BE2C (cell line): ENCODE measurements around the gene WNT16.
"Not testable (repeated sequence)": the region's sequence is repeated elsewhere in the genome, so short reads cannot be mapped to it uniquely, and the experiment has no call there.

Experiments used
- DNase-seq: peaks from one replicate; pipeline ENCODE4 v3.0.0-alpha.2; 2020
- H3K27me3 ChIP-seq: fragments of 250-450 bp; sonication (Bioruptor Pico); 2 replicates; pipeline ENCODE4 v1.5.1; 2020; ENCODE audit warnings: mild to moderate bottlenecking
- H3K36me3 ChIP-seq: fragments of 250-450 bp; sonication (Bioruptor Pico); 2 replicates; pipeline ENCODE4 v1.5.1; 2020; ENCODE audit warnings: mild to moderate bottlenecking
- H3K4me1 ChIP-seq: fragments of 250-450 bp; sonication (Bioruptor Pico); 2 replicates; pipeline ENCODE4 v1.5.1; 2020
- H3K4me3 ChIP-seq: 2 replicates; pipeline ENCODE4 v1.5.1; 2011; ENCODE audit warnings: low read depth, low read length
- H3K9me3 ChIP-seq: fragments of 250-450 bp; sonication (Bioruptor Pico); 2 replicates; pipeline ENCODE4 v1.5.1; 2020
- TF ChIP-seq, protein P1 (sequence below): IDR thresholded peaks from 2 replicates; pipeline ENCODE4 v1.5.1; 2012; ENCODE audit warnings: mild to moderate bottlenecking, low read depth, low read length

Gene WNT16

DNA sequence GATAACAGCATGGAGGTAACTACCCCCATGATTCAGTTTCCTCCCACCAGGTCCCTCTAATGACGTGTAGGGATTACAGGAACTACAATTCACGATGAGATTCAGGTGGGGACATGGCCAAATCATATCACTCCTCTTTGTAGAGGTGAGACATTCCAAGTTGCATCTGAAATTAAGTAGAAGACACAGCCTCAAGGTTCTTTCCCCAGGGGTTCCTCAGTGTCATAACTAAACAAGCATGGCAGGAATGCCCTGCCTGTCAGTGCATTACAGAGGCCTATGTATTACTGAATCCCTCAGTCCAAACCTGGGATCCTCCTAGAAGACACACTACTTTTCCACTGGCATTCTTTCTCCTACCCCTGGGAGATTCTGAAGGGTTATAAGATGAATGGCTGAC lies 42.6 kb upstream of the WNT16 start:
- 0 out of 2 replicates have a peak, but pooled peaks cover 5% of the 10 kb centered on the region for H3K27me3 ChIP-seq
- TF ChIP-seq, protein P1, sequence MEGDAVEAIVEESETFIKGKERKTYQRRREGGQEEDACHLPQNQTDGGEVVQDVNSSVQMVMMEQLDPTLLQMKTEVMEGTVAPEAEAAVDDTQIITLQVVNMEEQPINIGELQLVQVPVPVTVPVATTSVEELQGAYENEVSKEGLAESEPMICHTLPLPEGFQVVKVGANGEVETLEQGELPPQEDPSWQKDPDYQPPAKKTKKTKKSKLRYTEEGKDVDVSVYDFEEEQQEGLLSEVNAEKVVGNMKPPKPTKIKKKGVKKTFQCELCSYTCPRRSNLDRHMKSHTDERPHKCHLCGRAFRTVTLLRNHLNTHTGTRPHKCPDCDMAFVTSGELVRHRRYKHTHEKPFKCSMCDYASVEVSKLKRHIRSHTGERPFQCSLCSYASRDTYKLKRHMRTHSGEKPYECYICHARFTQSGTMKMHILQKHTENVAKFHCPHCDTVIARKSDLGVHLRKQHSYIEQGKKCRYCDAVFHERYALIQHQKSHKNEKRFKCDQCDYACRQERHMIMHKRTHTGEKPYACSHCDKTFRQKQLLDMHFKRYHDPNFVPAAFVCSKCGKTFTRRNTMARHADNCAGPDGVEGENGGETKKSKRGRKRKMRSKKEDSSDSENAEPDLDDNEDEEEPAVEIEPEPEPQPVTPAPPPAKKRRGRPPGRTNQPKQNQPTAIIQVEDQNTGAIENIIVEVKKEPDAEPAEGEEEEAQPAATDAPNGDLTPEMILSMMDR = no peak
- H3K4me1 ChIP-seq = no peaks in the 10 kb centered on the region
- DNase-seq = no peak
- no peaks in the 10 kb centered on the region for H3K36me3 ChIP-seq
- no peak overlapping the region for H3K4me3 ChIP-seq
- no peaks in the 10 kb centered on the region for H3K9me3 ChIP-seq

DNA sequence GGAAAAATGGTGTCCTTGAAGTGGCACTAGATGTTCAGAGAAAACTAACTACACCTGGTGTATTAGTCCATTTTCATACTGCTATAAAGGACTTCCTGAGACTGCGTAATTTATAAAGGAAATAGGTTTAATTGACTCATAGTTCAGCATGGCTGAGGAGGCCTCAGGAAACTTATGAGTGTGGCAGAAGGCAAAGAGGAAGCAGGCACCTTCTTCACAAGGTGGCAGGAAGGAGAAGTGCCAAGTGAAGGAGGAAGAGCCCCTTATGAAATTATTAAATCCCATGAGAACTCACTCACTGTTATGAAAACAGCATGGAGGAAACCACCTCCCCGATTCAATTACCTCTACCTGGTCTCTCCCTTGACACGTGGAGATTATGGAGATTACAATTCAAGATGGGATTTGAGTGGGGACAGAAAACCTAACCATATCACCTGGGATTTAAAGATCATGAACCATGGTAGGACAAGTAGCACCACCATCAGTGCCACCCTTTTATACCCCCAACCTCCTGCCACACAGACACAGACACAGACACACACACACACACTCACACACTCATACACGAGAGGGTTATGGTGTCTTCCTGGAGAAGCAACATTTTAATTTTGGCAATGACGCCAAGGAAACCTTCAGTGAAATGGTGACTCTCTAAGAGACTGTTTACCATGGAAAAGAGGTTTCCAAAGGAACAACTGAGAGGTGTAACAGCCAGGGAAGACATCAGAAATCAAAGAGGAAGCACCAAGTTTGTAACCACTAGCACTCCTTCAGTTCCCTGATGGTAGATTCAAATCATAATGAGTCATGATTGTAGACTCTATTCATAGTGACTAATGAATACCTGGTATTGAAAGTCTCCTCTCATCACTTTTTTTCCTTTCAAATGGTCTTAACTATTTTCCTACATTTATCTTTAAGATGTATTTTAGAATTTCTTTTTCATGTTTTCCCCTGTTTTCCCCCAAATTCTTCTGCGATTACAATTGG lies 41.8 kb upstream of the WNT16 start:
- DNase-seq = no peak
- Histone ChIP-seq H3K4me3 (no peak overlapping the region), H3K9me3 (no peaks in the 10 kb centered on the region), H3K36me3 (no peaks in the 10 kb centered on the region), H3K4me1 (no peaks in the 10 kb centered on the region), H3K27me3 (0 out of 2 replicates have a peak, but pooled peaks cover 5% of the 10 kb centered on the region)
- TF ChIP-seq, protein P1 = no peak

DNA sequence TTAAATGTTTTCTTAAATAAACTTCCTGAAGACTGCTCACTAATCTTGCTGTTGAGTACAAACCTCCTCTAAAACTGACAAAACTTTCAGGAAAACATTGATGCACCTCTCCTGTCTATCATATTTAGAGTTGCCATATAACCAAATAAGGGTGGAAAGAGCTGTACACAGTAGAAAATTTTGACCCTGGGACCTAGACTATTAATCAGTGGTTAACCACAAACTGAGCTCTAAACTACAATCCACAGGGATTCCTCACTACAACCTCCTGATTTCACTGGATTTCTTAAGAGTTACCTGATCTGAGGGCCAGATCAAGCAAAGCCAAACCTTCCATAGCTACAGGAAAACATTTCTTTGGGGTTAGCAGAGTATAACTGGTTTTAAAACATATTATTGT lies 39.9 kb upstream of the WNT16 start:
- Histone ChIP-seq H3K27me3 (no peaks in the 10 kb centered on the region), H3K9me3 (no peaks in the 10 kb centered on the region), H3K4me3 (no peak overlapping the region), H3K36me3 (no peaks in the 10 kb centered on the region), H3K4me1 (no peaks in the 10 kb centered on the region)
- TF ChIP-seq, protein P1 = no peak
- DNase-seq = no peak

DNA sequence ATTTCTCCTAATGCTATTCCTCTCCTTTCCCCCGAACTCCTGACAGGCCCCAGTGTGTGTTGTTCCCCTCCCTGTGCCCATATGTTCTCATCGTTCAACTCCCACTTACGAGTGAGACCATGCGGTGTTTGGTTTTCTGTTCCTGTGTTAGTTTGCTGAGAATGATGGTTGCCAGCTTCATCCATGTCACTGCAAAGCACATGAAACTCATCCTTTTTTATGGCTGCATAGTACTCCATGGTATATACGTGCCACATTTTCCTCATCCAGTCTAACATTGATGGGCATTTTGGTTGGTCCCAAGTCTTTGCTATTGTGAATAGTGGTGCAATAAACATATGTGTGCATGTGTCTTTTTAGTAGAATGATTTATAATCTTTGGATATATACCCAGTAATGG lies 38.9 kb upstream of the WNT16 start:
- not testable (repeated sequence) for H3K36me3 ChIP-seq

DNA sequence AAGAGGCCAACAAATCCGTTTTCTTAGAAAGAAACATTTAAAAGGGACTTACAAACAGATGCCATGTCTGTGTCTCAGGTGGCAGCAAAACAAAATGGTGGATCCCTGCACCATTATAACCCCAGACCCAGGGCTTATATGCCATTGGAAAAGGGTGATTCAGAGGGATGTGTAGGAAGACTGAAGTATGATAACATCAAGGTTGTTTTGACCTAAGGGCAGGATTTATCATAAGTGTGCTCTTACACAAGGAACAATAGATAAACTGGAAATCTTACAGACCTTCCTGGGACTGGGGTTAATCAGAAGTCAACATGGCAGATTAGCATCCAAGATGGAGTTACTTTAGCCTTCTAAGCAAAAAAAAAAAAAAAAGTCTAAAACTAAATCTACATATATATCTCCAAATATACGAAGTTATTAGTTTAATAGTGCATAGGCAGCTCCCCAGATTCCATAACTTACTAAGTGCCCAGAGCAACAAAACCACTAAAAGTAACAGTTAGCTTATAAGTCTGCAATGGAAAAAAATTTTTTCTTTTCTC lies 34.3 kb upstream of the WNT16 start:
- H3K27me3 ChIP-seq = no peaks in the 10 kb centered on the region; the same call in 1 of the 2 replicates
- H3K4me3 ChIP-seq = no peak overlapping the region
- no peaks in the 10 kb centered on the region for H3K4me1 ChIP-seq
- DNase-seq = no peak
- TF ChIP-seq, protein P1 = no peak
- no peaks in the 10 kb centered on the region for H3K36me3 ChIP-seq
- H3K9me3 ChIP-seq = no peaks in the 10 kb centered on the region

More for the DNA sequence above, 38.9 kb upstream of the WNT16 start:
- H3K4me1 ChIP-seq, H3K27me3 ChIP-seq, DNase-seq, H3K9me3 ChIP-seq, H3K4me3 ChIP-seq: not testable (repeated sequence)

DNA sequence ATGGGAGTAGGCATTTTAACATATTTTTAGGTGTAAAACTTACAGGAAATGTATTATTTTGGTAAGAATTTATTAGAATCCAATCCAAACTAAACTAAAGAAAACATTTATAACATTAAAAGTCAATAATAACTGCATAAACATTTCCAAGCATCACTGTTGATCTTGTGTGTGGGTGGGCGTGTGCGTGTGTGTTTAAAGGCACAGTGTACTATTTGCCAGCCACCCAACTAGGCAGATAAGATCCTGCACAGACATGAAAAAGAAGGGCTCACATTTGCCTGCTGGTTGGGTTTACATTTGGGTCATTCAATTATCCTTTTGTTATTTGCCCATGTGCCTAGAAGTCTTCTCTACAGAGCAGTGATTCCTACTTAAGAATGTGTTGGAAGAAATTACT lies 31.0 kb upstream of the WNT16 start:
- no peaks in the 10 kb centered on the region for H3K4me1 ChIP-seq
- no peaks in the 10 kb centered on the region; the same call in 1 of the 2 replicates for H3K27me3 ChIP-seq
- no peak overlapping the region for H3K4me3 ChIP-seq
- no peak for DNase-seq
- no peaks in the 10 kb centered on the region for H3K9me3 ChIP-seq
- no peaks in the 10 kb centered on the region for H3K36me3 ChIP-seq
- TF ChIP-seq, protein P1 = no peak
